Transverse colon (tissue), 4 donors: ENCODE results near the gene ACSL6.

Source experiments
- POLR2A ChIP-seq: fragments of 450-650 bp; IDR thresholded peaks from one replicate; pipeline ENCODE4 v1.6.1; 2016; ENCODE audit warnings: antibody characterized with exemption, mild to moderate bottlenecking, moderate library complexity
- POLR2AphosphoS5 ChIP-seq, 3 donors: sonication (generic); formaldehyde crosslinking; IDR thresholded peaks; one replicate each; pipeline ENCODE4 v1.6.1; 2016; ENCODE audit warnings: antibody characterized with exemption in 3 of 3
- TF ChIP-seq, protein P1 (sequence below), 5 experiments: fragments of 200-600 bp in 3 of 5; fragments of 450-650 bp in 2 of 5; sonication (generic) in 3 of 5; IDR thresholded peaks; 1 replicate in 2 of 5; 2 replicates in 3 of 5; pipeline ENCODE4 v1.5.1; 2016 to 2017; ENCODE audit warnings: antibody characterized with exemption in 5 of 5, inconsistent platforms in 3 of 5, mild to moderate bottlenecking in 2 of 5, moderate library complexity in 1 of 5

DNA sequence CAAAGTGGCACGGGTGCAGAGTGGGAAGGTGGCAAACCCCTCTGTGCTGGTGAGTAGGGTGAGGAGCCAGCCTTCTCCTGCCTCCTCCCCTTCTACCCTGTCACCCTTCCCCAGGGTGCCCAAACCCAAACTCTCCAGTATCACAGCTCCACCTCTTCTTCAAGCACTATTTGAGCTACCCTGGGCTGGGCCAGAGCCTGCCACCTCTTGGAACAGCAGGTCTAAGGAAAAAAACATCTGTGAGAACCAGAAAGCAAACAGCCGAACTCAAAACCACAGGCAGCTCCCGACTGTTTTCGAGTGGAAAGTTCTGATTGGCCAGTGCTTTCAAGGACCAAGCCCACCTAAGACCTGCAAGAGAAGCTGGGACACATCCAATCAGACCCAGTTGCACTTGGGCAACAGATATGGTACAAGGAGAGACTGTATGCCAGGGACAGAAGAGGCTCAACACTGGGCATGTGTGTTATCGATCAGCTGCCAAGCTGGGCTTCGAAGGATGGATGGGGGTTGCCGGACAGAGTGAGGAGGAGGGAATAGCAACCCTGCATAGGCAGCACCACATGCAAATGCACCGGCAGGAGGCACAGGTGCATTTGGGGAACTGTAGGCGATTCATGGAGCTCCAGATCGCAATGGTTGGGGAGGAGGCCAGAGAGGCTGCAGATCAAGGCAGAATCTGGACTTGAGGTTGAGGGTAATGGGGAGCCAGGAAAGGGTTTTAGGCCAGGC is 19.7 kb downstream of the ACSL6 start:
- no peak for TF ChIP-seq POLR2A
- no peak for TF ChIP-seq POLR2AphosphoS5 (IDR thresholded peaks at IDR 0.05)
- TF ChIP-seq, protein P1, sequence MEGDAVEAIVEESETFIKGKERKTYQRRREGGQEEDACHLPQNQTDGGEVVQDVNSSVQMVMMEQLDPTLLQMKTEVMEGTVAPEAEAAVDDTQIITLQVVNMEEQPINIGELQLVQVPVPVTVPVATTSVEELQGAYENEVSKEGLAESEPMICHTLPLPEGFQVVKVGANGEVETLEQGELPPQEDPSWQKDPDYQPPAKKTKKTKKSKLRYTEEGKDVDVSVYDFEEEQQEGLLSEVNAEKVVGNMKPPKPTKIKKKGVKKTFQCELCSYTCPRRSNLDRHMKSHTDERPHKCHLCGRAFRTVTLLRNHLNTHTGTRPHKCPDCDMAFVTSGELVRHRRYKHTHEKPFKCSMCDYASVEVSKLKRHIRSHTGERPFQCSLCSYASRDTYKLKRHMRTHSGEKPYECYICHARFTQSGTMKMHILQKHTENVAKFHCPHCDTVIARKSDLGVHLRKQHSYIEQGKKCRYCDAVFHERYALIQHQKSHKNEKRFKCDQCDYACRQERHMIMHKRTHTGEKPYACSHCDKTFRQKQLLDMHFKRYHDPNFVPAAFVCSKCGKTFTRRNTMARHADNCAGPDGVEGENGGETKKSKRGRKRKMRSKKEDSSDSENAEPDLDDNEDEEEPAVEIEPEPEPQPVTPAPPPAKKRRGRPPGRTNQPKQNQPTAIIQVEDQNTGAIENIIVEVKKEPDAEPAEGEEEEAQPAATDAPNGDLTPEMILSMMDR (IDR thresholded peaks at IDR 0.05) = no peak
